Nephron progenitor cell (in vitro differentiated cells): ENCODE data around the gene SLC26A2.

Experiments
- DNase-seq: peaks from one replicate; pipeline ENCODE4 v3.0.0; 2021
- H3K27ac Mint-ChIP-seq: 2 replicates; pipeline ENCODE4 v1.8.0; 2021; ENCODE audit warnings: mild to moderate bottlenecking, moderate library complexity, mixed read lengths
- H3K27me3 Mint-ChIP-seq: 2 replicates; pipeline ENCODE4 v1.8.0; 2021; ENCODE audit warnings: mild to moderate bottlenecking, low read depth, mixed read lengths; ENCODE audit not compliant: poor library complexity
- H3K36me3 Mint-ChIP-seq: 2 replicates; pipeline ENCODE4 v1.8.0; 2021; ENCODE audit warnings: low read depth, mixed read lengths
- H3K4me1 Mint-ChIP-seq: 2 replicates; pipeline ENCODE4 v1.8.0; 2021; ENCODE audit warnings: mixed read lengths
- H3K4me3 Mint-ChIP-seq: 2 replicates; pipeline ENCODE4 v1.8.0; 2021; ENCODE audit warnings: mild to moderate bottlenecking, moderate library complexity, mixed read lengths
- H3K9me3 Mint-ChIP-seq: 2 replicates; pipeline ENCODE4 v1.8.0; 2021; ENCODE audit warnings: mild to moderate bottlenecking, moderate library complexity, mixed read lengths
- CTCF ChIP-seq: fragments of 200-600 bp; sonication (generic); IDR thresholded peaks from 2 replicates; pipeline ENCODE4 v1.5.0; 2021; ENCODE audit warnings: antibody characterized with exemption

The SLC26A2 gene

DNA sequence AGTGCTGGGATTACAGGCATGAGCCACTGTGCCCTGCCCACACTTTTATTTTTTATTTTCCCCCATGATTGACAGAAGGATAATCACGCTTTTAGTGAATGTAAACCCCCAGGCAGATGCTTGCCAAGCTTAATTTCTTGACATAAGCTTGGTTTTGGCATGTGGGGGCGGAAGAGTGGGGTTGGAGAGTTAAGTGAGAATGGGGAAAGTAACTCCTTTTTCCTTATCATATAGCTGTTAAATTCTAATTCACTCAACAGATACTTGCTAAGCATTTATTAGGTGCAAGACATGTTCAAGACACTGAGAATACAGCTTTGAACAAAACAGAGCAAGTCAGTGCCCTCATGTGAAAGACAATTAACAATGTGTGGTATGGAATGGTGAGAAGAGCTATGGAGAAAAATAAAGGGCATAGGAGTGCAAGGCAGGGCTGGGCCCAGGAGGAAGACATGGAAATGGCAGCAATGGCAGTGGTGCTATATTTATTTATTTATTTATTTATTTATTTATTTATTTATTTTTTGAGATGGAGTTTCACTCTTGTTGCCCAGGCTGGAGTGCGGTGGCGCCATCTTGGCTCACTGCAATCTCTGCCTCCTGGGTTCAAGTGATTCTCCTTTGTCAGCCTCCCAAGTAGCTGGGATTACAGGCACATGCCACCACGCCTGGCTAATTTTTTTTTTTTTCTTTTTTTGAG lies 2.2 kb downstream of the SLC26A2 start:
- TF ChIP-seq CTCF: no peak

GRCh38 chr5:149963729-149964128 lies 3.2 kb downstream of the SLC26A2 start:
- H3K27me3 Mint-ChIP-seq: peaks cover 4% of the 10 kb centered on the region
- peaks cover 5% of the 10 kb centered on the region for H3K36me3 Mint-ChIP-seq
- peak overlapping the region; percentile 79 for H3K27ac Mint-ChIP-seq
- no peak overlapping the region for H3K4me3 Mint-ChIP-seq
- H3K4me1 Mint-ChIP-seq: peaks cover 45% of the 10 kb centered on the region
- no peaks in the 10 kb centered on the region for H3K9me3 Mint-ChIP-seq
- no peak for TF ChIP-seq CTCF
- DNase-seq: no peak

More for the DNA sequence above, 2.2 kb downstream of the SLC26A2 start:
- peaks cover 5% of the 10 kb centered on the region for H3K36me3 Mint-ChIP-seq
- no peak overlapping the region for H3K4me3 Mint-ChIP-seq
- DNase-seq: no peak
- no peak overlapping the region for H3K27ac Mint-ChIP-seq
- H3K4me1 Mint-ChIP-seq: peaks cover 55% of the 10 kb centered on the region
- H3K27me3 Mint-ChIP-seq: peaks cover under 1% of the 10 kb centered on the region
- no peaks in the 10 kb centered on the region for H3K9me3 Mint-ChIP-seq

- Mint-ChIP-seq H3K36me3 (peaks cover 5% of the 10 kb centered on the region), H3K4me3 (no peak overlapping the region)
Measured at GRCh38 chr5:149966946-149967345, 6.4 kb downstream of the SLC26A2 start.

DNA sequence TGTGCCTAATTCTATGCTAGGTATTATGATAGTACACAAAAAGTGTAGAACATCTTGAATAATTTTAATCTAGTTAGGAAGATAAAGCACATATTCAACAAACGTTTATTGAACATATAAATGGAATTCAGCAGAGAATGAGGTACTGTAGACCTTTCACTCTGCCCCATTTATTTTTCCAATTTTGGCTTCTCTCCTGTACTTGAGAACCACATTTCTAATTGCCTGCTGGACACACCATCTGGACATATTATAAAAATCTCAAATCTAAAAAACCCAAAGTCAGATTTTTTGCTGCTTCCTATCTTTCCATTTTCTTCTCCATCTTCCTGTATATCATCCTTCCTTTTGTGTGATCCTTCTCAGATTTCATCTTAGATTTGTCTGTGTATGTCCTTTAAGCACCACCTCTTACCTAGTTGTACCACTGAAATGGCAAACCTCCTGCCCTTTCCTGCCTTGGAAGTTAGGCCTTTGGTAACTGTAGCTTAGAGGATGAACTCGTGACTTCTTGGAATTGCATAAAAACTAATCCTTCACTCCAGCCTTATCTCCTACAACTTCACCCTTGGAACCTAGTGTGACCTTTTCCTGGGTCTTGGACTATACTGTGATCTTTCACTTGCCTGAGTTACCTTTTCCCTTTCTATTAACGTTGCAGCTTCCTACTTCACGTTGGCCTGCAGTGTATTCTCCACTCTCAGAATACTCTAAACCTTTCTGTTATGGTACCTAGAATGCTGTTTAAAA lies 8.8 kb downstream of the SLC26A2 start:
- H3K36me3 Mint-ChIP-seq: no peaks in the 10 kb centered on the region
- H3K27me3 Mint-ChIP-seq: peaks cover 7% of the 10 kb centered on the region
- DNase-seq: no peak
- no peak overlapping the region for H3K4me3 Mint-ChIP-seq
- no peak for TF ChIP-seq CTCF
- no peak overlapping the region for H3K27ac Mint-ChIP-seq
- no peaks in the 10 kb centered on the region for H3K9me3 Mint-ChIP-seq
- peaks cover 8% of the 10 kb centered on the region for H3K4me1 Mint-ChIP-seq

More at GRCh38 chr5:149966946-149967345, 6.4 kb downstream of the SLC26A2 start:
- H3K9me3 Mint-ChIP-seq: no peaks in the 10 kb centered on the region
- peaks cover 17% of the 10 kb centered on the region for H3K4me1 Mint-ChIP-seq
- H3K27me3 Mint-ChIP-seq: peaks cover 4% of the 10 kb centered on the region
- DNase-seq: no peak
- TF ChIP-seq CTCF: no peak
- H3K27ac Mint-ChIP-seq: no peak overlapping the region

GRCh38 chr5:149975409-149975808 lies 14.9 kb downstream of the SLC26A2 start:
- H3K27me3 Mint-ChIP-seq: peaks cover 3% of the 10 kb centered on the region
- peaks cover 22% of the 10 kb centered on the region for H3K4me1 Mint-ChIP-seq
- peaks cover 25% of the 10 kb centered on the region for H3K36me3 Mint-ChIP-seq
- no peak for DNase-seq
- no peaks in the 10 kb centered on the region for H3K9me3 Mint-ChIP-seq
- no peak for TF ChIP-seq CTCF
- no peak overlapping the region for H3K27ac Mint-ChIP-seq
- no peak overlapping the region for H3K4me3 Mint-ChIP-seq
